WI38 (cell line): ENCODE measurements around the gene FAM3C.

Experiments
- H3K4me3 ChIP-seq: 2 replicates; pipeline ENCODE4 v1.5.1; 2011; ENCODE audit warnings: low read depth, mild to moderate bottlenecking, control low read depth, low read length
- CTCF ChIP-seq: IDR thresholded peaks from 2 replicates; pipeline ENCODE4 v1.5.1; 2012; ENCODE audit warnings: low read depth, mild to moderate bottlenecking, control low read depth, low read length

Gene FAM3C

DNA sequence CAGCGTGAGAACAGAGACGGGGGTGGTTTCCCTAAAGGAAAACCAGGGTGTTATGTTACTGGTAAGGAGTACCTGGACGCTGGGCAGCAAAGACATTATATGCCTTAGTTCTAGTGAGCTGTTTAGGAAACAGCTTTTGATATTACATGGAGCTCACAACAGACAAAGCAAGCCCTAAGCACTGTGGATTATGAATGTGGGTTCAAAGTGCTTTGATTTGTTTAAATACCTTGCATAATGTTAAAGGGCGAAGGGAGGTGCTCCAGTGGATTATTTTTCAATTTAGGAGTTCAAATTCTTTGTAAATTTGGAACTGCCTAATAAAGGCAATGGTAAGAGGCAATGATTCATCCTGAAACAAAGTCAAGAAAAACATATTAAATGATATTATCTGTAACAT, 53.5 kb downstream of the FAM3C start:
- TF ChIP-seq CTCF: no peak
- H3K4me3 ChIP-seq: no peak overlapping the region

DNA sequence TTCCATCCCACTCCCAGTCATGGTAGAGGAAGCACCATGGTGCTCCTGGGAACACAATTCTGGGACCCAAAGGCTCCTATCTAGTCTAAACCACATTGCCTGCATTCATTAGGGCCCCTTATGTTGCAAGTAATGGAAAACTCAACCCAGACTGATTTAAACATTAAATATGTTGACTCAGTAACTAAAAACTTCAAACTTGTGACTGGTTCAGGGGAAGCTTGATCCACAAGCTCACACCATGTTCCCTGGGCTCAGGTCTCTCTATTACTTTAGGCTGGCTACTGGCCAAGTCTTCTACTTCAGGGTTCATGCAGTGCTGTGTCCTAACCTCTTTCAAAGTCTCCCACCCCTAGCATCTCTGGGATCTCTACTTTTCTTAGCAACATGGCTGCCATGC, 54.2 kb downstream of the FAM3C start:
- TF ChIP-seq CTCF: no peak
- H3K4me3 ChIP-seq: no peak overlapping the region

- no peak for TF ChIP-seq CTCF
- H3K4me3 ChIP-seq: no peak overlapping the region
Observed at GRCh38 chr7:121339082-121339481, 57.0 kb downstream of the FAM3C start.

GRCh38 chr7:121337398-121337797, 58.7 kb downstream of the FAM3C start:
- TF ChIP-seq CTCF: no peak

GRCh38 chr7:121336579-121336978, 59.5 kb downstream of the FAM3C start:
- no peak overlapping the region for H3K4me3 ChIP-seq
- no peak for TF ChIP-seq CTCF

More at GRCh38 chr7:121337398-121337797, 58.7 kb downstream of the FAM3C start:
- no peak overlapping the region for H3K4me3 ChIP-seq

DNA sequence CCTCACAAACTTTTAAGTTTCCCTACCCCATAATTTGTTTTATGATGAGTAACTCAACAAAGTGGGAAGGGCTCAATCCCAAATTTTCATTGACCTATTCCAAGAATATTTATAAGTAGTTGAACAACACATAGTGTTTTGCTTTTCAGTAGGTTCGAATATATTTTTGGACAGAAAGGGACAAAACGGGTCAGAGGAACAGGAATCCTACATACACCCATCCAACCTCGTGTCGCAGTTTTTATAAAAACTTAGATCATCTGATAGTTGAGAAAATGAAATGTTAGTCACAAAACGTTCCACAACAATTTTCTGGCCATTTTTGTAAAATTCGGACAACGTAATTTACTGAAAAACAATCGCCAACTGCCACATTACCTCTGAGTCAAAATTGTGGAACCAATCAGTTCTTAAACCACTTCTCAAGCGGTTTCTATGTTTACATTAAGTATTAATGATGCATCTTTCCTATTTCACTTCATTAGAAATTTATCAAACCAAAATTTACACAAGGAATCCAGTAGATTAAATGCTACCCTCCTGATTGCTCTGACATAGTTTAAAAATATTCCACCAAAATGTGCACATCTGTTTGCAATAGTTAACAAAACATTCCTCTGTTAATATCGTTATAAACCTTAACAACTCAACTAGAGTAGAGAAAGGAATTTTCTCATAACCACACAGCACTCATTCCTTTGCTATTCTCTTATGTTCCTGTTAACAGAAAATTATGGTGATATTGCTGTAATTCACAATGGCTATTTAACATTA, 61.0 kb downstream of the FAM3C start:
- no peak overlapping the region for H3K4me3 ChIP-seq
- TF ChIP-seq CTCF: no peak

- TF ChIP-seq CTCF: no peak
- no peak overlapping the region for H3K4me3 ChIP-seq
Observed at GRCh38 chr7:121334376-121334775, 61.7 kb downstream of the FAM3C start.
